ENCODE data around the gene SPARCL1.

SPARCL1 gene

GRCh38 chr4:87540146-87541058, 11.2 kb upstream of the SPARCL1 start:
- Histone ChIP-seq H3K4me3 (replicated peaks; ENCODE audit: low read depth, low read length) (no peak overlapping the region), H3K27me3 (replicated peaks; ENCODE audit: control insufficient read depth, insufficient read depth, low read length) (no peaks in the 10 kb centered on the region), H3K36me3 (ENCODE audit: control insufficient read depth, insufficient read depth, low read length) (no peaks in the 10 kb centered on the region)
- no peak for DNase-seq (ENCODE audit: extremely low read depth, insufficient read length)
- TF ChIP-seq CTCF (IDR thresholded peaks at IDR 0.05; ENCODE audit: insufficient read depth, low read length, poor library complexity, severe bottlenecking) = no peak

GRCh38 chr4:87532907-87533306, 3.7 kb upstream of the SPARCL1 start:
- no peak for TF ChIP-seq CTCF (IDR thresholded peaks at IDR 0.05; ENCODE audit: insufficient read depth, low read length, poor library complexity, severe bottlenecking)
- DNase-seq (ENCODE audit: extremely low read depth, insufficient read length) = no peak
- H3K27me3 ChIP-seq (replicated peaks; ENCODE audit: control insufficient read depth, insufficient read depth, low read length) = no peaks in the 10 kb centered on the region
- no peaks in the 10 kb centered on the region for H3K36me3 ChIP-seq (ENCODE audit: control insufficient read depth, insufficient read depth, low read length)
- no peak overlapping the region for H3K4me3 ChIP-seq (replicated peaks; ENCODE audit: low read depth, low read length)

GRCh38 chr4:87532109-87532508, 2.9 kb upstream of the SPARCL1 start:
- H3K27me3 ChIP-seq (replicated peaks; ENCODE audit: control insufficient read depth, insufficient read depth, low read length) = no peaks in the 10 kb centered on the region
- no peak for DNase-seq (ENCODE audit: extremely low read depth, insufficient read length)
- no peaks in the 10 kb centered on the region for H3K36me3 ChIP-seq (ENCODE audit: control insufficient read depth, insufficient read depth, low read length)
- no peak for TF ChIP-seq CTCF (IDR thresholded peaks at IDR 0.05; ENCODE audit: insufficient read depth, low read length, poor library complexity, severe bottlenecking)
- H3K4me3 ChIP-seq (replicated peaks; ENCODE audit: low read depth, low read length) = no peak overlapping the region

- DNase-seq (ENCODE audit: extremely low read depth, insufficient read length) = no peak
- TF ChIP-seq CTCF (IDR thresholded peaks at IDR 0.05; ENCODE audit: insufficient read depth, low read length, poor library complexity, severe bottlenecking) = no peak
- Histone ChIP-seq H3K4me3 (replicated peaks; ENCODE audit: low read depth, low read length) (no peak overlapping the region), H3K36me3 (ENCODE audit: control insufficient read depth, insufficient read depth, low read length) (no peaks in the 10 kb centered on the region), H3K27me3 (replicated peaks; ENCODE audit: control insufficient read depth, insufficient read depth, low read length) (no peaks in the 10 kb centered on the region)
Measured at GRCh38 chr4:87531621-87532020, 2.4 kb upstream of the SPARCL1 start.

- no peaks in the 10 kb centered on the region for H3K27me3 ChIP-seq (replicated peaks; ENCODE audit: control insufficient read depth, insufficient read depth, low read length)
Measured at GRCh38 chr4:87530868-87531267, 1.7 kb upstream of the SPARCL1 start.

More at GRCh38 chr4:87530868-87531267, 1.7 kb upstream of the SPARCL1 start:
- DNase-seq (ENCODE audit: extremely low read depth, insufficient read length) = no peak
- Histone ChIP-seq H3K4me3 (replicated peaks; ENCODE audit: low read depth, low read length) (no peak overlapping the region), H3K36me3 (ENCODE audit: control insufficient read depth, insufficient read depth, low read length) (no peaks in the 10 kb centered on the region)
- TF ChIP-seq CTCF (IDR thresholded peaks at IDR 0.05; ENCODE audit: insufficient read depth, low read length, poor library complexity, severe bottlenecking) = no peak

All from GM06990 (cell line).